Measurements from ENCODE around the gene TSKU.

DNA sequence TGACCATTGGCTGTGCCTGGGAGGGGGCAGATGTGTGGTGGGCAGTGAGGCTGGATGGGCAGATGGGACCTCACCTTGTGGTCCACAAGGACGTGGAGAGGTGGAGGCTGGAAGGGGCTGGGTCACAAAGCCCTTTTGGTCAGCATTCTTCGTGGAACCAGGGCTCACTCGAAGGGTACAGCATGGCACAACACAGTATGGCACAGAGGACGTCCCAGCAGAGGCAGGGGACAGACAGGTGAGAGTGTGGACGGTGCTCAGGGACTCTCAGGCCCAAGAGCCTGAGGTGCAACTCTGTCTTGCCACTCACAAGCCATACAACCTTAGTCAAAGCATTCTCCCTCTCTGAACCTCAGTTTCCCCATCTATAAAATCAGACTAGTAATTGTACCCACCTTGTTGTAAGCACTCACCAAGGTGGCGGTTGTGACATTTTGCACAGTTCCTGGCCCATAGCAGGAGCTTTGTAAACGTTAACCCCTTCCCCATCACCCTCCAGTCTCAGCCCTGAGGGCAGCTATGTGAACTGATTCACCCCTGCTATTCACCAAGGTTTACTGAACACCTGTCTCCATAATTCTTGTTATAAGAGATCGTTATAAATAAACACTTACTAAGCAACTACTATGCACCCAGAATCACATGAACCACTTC is 11.6 kb upstream of the TSKU start:
- no peak for TF ChIP-seq CTCF (IDR thresholded peaks at IDR 0.05)
- no peak for TF ChIP-seq POLR2AphosphoS5 (IDR thresholded peaks at IDR 0.05)
